GM12878 (cell line): ENCODE measurements around the gene PDCL3. TPM values are rescaled to one million over a fixed set of nuclear protein-coding genes. Genes with fewer than 3 reads are reported as not detected.

Experiments used
- polyA plus RNA-seq, 11 experiments: library from polyadenylated mRNA; depleted of rRNA in 4 of 11; unstranded in 6 of 11; stranded (reverse) in 5 of 11; fragments of >200 nt; fragmentation: Nextera tagmentation in 4 of 11; fragmentation: Illumina TruSeq in 1 of 11; extraction: Ambion mirVana in 4 of 11; extraction: Trizol in 1 of 11; gene quantifications; 1 replicate in 1 of 11; 2 replicates in 10 of 11; pipeline versions ENCODE4 v1.2.1 to v1.2.3, GENCODE V29; 2011 to 2016; ENCODE audit warnings: inconsistent platforms in 2 of 11, missing spikeins in 2 of 11, low read depth in 1 of 11
- small RNA-seq: library from RNA; depleted of rRNA; stranded (forward); fragments of <200 nt; gene quantifications from one replicate; pipeline ENCODE3, GENCODE V24; 2014
- total RNA-seq, 4 experiments: library from RNA; depleted of rRNA in 3 of 4; stranded (reverse); fragments of >200 nt in 3 of 4; fragmentation: Illumina TruSeq in 1 of 4; extraction: Trizol in 1 of 4; gene quantifications; 2 replicates each; pipeline versions ENCODE4 v1.2.1 to v1.2.3, GENCODE V29; 2013 to 2021

PDCL3 gene
- total and polyA plus RNA-seq, 10 of the 15 experiments (the other 5 are each of a cell fraction or from before 2014, with no cell fraction given), result 22.9 to 111 (median 51.1) TPM

Small RNAs within 50 kb of the gene (small RNA-seq; reads per million reads assigned to genes)
- not detected for gene HMGN2P22

Other genes starting within 250 kb of the PDCL3 start
- gene LONRF2, start 240.5 kb upstream of the PDCL3 start, total RNA-seq (2014; rRNA removed), result under 0.01 TPM in 1 of 2 replicates, not detected in the other
- gene LONRF2, start 240.5 kb upstream of the PDCL3 start, total RNA-seq (2014; rRNA removed; fragmentation: Illumina TruSeq; extraction: Trizol), result not detected in 2 replicates
- gene LONRF2, start 240.5 kb upstream of the PDCL3 start, total RNA-seq (2021), result 0.03 and 0.08 TPM in 2 replicates
- gene LONRF2, start 240.5 kb upstream of the PDCL3 start, polyA plus RNA-seq (2011; rRNA removed), result under 0.01 and 0.01 TPM in 2 replicates
- under 0.01 TPM in 1 of 2 replicates, not detected in the other for gene LONRF2, start 240.5 kb upstream of the PDCL3 start, polyA plus RNA-seq (2014; fragmentation: Illumina TruSeq; extraction: Trizol)
- not detected for gene LONRF2, start 240.5 kb upstream of the PDCL3 start, polyA plus RNA-seq (2014; fragmentation: Nextera tagmentation; extraction: Ambion mirVana)
- 0.01 and 0.04 TPM in 2 replicates for gene LONRF2, start 240.5 kb upstream of the PDCL3 start, polyA plus RNA-seq (2014; rRNA removed)
- under 1 TPM in 1 of 2 experiments, not detected in 1; 0.01 TPM for gene LONRF2, start 240.5 kb upstream of the PDCL3 start, polyA plus RNA-seq (2016; fragmentation: Nextera tagmentation; extraction: Ambion mirVana)
- 17.4 and 19.6 TPM in 2 replicates for gene CHST10, start 145.3 kb upstream of the PDCL3 start, total RNA-seq (2014; rRNA removed)
- gene CHST10, start 145.3 kb upstream of the PDCL3 start, total RNA-seq (2014; rRNA removed; fragmentation: Illumina TruSeq; extraction: Trizol), result 14.3 and 15.7 TPM in 2 replicates
- gene CHST10, start 145.3 kb upstream of the PDCL3 start, total RNA-seq (2021), result 15.7 and 17.8 TPM in 2 replicates
- gene CHST10, start 145.3 kb upstream of the PDCL3 start, polyA plus RNA-seq (2011; rRNA removed), result 16.8 and 19.7 TPM in 2 replicates
- gene CHST10, start 145.3 kb upstream of the PDCL3 start, polyA plus RNA-seq (2014; fragmentation: Illumina TruSeq; extraction: Trizol), result 22.5 and 26.9 TPM in 2 replicates
- 1 to 10 TPM; 2.0 to 2.4 TPM for gene CHST10, start 145.3 kb upstream of the PDCL3 start, polyA plus RNA-seq (2014; fragmentation: Nextera tagmentation; extraction: Ambion mirVana)
- gene CHST10, start 145.3 kb upstream of the PDCL3 start, polyA plus RNA-seq (2014; rRNA removed), result 17.7 and 17.9 TPM in 2 replicates
- 10 to 100 TPM; 11.0 to 11.4 TPM for gene CHST10, start 145.3 kb upstream of the PDCL3 start, polyA plus RNA-seq (2016; fragmentation: Nextera tagmentation; extraction: Ambion mirVana)
- gene NMS, start 92.5 kb upstream of the PDCL3 start, total RNA-seq (2014; rRNA removed), result not detected in 2 replicates
- gene NMS, start 92.5 kb upstream of the PDCL3 start, total RNA-seq (2014; rRNA removed; fragmentation: Illumina TruSeq; extraction: Trizol), result not detected in 2 replicates
- gene NMS, start 92.5 kb upstream of the PDCL3 start, total RNA-seq (2021), result not detected in 2 replicates
- not detected in 2 replicates for gene NMS, start 92.5 kb upstream of the PDCL3 start, polyA plus RNA-seq (2011; rRNA removed)
- not detected in 2 replicates for gene NMS, start 92.5 kb upstream of the PDCL3 start, polyA plus RNA-seq (2014; fragmentation: Illumina TruSeq; extraction: Trizol)
- gene NMS, start 92.5 kb upstream of the PDCL3 start, polyA plus RNA-seq (2014; fragmentation: Nextera tagmentation; extraction: Ambion mirVana), result not detected
- gene NMS, start 92.5 kb upstream of the PDCL3 start, polyA plus RNA-seq (2014; rRNA removed), result not detected in 2 replicates
- not detected for gene NMS, start 92.5 kb upstream of the PDCL3 start, polyA plus RNA-seq (2016; fragmentation: Nextera tagmentation; extraction: Ambion mirVana)